ENCODE data around the gene USP15. TPM values are rescaled to one million over a fixed set of nuclear protein-coding genes. Genes with fewer than 3 reads are reported as not detected.

The USP15 gene
- total and polyA plus RNA-seq, 2 donors (not counting 3 experiments of a cell fraction or from before 2014, with no cell fraction given) = 20.0 to 61.8 TPM

DNA sequence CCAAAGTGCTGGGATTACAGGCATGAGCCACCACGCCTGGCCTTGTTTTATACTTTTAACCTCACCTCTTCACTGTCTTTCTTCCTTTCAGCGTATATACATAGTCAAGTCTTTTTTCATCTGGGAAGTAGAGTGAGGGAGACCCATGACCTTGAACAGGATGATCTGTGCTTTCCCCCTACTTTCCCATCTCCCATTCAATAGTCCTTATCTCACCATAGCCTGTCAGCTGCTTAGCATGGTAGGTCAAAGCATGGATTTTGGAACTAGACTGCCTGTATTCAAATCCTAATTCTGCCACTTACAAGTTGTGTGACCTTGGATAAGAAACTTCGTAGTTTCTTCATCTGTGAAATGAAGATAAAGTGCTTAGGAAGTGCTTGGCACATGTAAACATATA is 110.0 kb downstream of the USP15 start:
- Histone ChIP-seq H3K9me1 (replicated peaks; ENCODE audit: control insufficient read depth, extremely low read depth, insufficient read depth, low read length) (no peaks in the 10 kb centered on the region), H3K79me2 (ENCODE audit: control insufficient read depth, insufficient read depth, low read length) (peaks cover 17% of the 10 kb centered on the region), H4K20me1 (replicated peaks; ENCODE audit: control insufficient read depth, extremely low read depth, insufficient read depth, low read length) (no peaks in the 10 kb centered on the region), H2AFZ (ENCODE audit: low read depth, low read length) (no peak overlapping the region), H3K9ac (replicated peaks; ENCODE audit: extremely low read depth, insufficient read depth, low read length) (no peak overlapping the region), H3K4me3 (replicated peaks in 1 of 3; ENCODE audit: insufficient read depth in 1 of 3, low read depth in 1 of 3, low read length in 3 of 3) (no peak overlapping the region), H3K27ac (ENCODE audit: insufficient read depth, low read depth, low read length) (no peak overlapping the region), H3K4me2 (ENCODE audit: insufficient read depth, low read length) (no peak overlapping the region), H3K27me3 (ENCODE audit: control insufficient read depth in 2 of 2, insufficient read depth in 2 of 2, low read length in 2 of 2) (no peaks in the 10 kb centered on the region), H3K36me3 (ENCODE audit: control insufficient read depth in 2 of 2, extremely low read depth in 1 of 2, insufficient read depth in 2 of 2, low read length in 2 of 2) (no peaks in the 10 kb centered on the region), H3K9me3 (replicated peaks; ENCODE audit: control insufficient read depth, insufficient read depth, low read length) (no peaks in the 10 kb centered on the region), H3K4me1 (ENCODE audit: control insufficient read depth, extremely low read depth, insufficient read depth, low read length) (peaks cover 8% of the 10 kb centered on the region)
- CTCF ChIA-PET = interaction anchor here (1.2 kb wide), 1 partner anchor 65 kb away, joined by 3 read pairs; no protein-coding TSS in a partner anchor
- TF ChIP-seq CTCF (IDR thresholded peaks at IDR 0.05; ENCODE audit: extremely low read depth in 1 of 2, insufficient read depth in 1 of 2, low read depth in 1 of 2, low read length in 2 of 2) (no peak), EZH2 (IDR thresholded peaks at IDR 0.05; ENCODE audit: borderline replicate concordance, low read depth, low read length, severe bottlenecking) (no peak), GATA2 (IDR thresholded peaks at IDR 0.05; ENCODE audit: insufficient read depth, insufficient read length, low read depth, low read length) (no peak), POLR2AphosphoS5 (IDR thresholded peaks at IDR 0.05; ENCODE audit: insufficient read depth, low read depth, low read length) (no peak), JUN (IDR thresholded peaks at IDR 0.05; ENCODE audit: borderline replicate concordance, insufficient read depth, insufficient read length, low read depth) (no peak), POLR2A (IDR thresholded peaks at IDR 0.05; ENCODE audit: low read depth, low read length) (no peak), FOS (IDR thresholded peaks at IDR 0.05; ENCODE audit: borderline replicate concordance, insufficient read depth, low read length) (no peak), MYC (IDR thresholded peaks at IDR 0.05; ENCODE audit: low read depth, low read length) (no peak)
- TF ChIP-seq, protein P1, sequence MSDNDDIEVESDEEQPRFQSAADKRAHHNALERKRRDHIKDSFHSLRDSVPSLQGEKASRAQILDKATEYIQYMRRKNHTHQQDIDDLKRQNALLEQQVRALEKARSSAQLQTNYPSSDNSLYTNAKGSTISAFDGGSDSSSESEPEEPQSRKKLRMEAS (IDR thresholded peaks at IDR 0.05; ENCODE audit: insufficient read depth, insufficient read length) = no peak
- DNase-seq (ENCODE audit: low read depth, low spot score) (no peak), FAIRE-seq (no peak)
- POLR2A ChIA-PET = no interaction called here
- dilution Hi-C loops (cut with MboI; ENCODE audit: extremely low pct_ligation_motif_present, low sequenced_read_pairs) (no loop called here), intact Hi-C loops (cut with micrococcal nuclease) (loop anchor here (2.0 to 5.0 kb wide), 2 partner anchors 37 to 108 kb away; partner anchors contain the start of gene USP15)
- BruUV-seq (replicated peaks) = no TSS peak

All from endothelial cell of umbilical vein (primary cell).